RCC 7860 (cell line): ENCODE data around the gene POTEB.
"Not testable (repeated sequence)": the region's sequence is repeated elsewhere in the genome, so short reads cannot be mapped to it uniquely, and the experiment has no call there.

Experiments
- DNase-seq: peaks from one replicate; pipeline ENCODE4 v3.0.0-alpha.2; 2015; ENCODE audit warnings: low spot score
- FAIRE-seq: peaks from 2 replicates; lab custom pipeline; 2012; peaks lifted over from hg19 to GRCh38; lab: Jason Lieb, UNC

The POTEB gene

DNA sequence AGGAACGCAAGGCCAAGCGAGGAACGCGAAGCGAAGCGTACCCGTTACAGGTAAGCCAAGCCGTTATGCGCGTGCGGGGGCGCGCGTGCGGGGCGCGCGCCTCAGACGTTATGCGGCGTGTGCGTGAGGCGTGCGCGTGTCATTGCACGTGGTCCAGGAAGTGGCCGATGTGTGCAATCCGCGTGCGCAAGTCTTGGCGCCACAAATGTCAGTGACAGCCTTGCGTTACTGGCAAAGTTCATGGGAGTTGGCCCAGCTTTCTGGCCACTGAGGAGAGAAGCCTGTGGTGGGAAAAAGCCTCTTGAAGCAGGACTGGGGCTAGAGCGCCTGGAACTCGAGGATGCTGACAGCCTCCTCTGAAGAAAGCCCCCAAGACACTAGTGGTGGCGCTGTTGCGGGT, at the start of gene POTEB:
POTEB (minus strand) TSS at position 101 of the 400 bp plus-strand sequence. CDS start 489 bp downstream, outside the sequence.
- FAIRE-seq, DNase-seq: not testable (repeated sequence)

- DNase-seq, FAIRE-seq: not testable (repeated sequence)
Observed at GRCh38 chr15:21890955-21891354, 13.4 kb upstream of the POTEB start.

DNA sequence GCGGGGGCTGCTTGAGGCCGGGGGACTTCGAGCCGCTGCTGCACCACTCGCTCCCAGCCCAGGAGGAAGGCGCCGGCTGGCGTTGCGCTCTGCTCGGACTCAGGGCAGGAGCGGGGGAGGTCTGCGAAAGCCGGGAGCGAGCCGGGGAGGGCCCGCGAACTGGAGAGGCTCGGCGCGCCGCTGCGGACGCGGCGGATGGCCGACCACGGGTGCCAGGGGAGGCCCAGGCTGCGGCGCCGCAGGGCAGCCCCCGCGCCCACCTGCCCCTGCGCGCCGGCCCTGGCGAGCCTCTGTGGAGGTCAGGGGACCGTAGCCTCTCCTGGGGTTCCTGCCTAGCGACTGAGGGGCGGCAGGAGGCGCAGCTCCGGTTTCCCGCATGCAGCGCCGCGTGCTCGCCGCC, 12.0 kb upstream of the POTEB start:
- not testable (repeated sequence) for DNase-seq, FAIRE-seq

GRCh38 chr15:21838831-21839230, 38.7 kb downstream of the POTEB start:
- not testable (repeated sequence) for DNase-seq, FAIRE-seq
